ENCODE measurements around the gene KIF21B.
"Not testable (repeated sequence)": the region's sequence is repeated elsewhere in the genome, so short reads cannot be mapped to it uniquely, and the experiment has no call there.

KIF21B gene

DNA sequence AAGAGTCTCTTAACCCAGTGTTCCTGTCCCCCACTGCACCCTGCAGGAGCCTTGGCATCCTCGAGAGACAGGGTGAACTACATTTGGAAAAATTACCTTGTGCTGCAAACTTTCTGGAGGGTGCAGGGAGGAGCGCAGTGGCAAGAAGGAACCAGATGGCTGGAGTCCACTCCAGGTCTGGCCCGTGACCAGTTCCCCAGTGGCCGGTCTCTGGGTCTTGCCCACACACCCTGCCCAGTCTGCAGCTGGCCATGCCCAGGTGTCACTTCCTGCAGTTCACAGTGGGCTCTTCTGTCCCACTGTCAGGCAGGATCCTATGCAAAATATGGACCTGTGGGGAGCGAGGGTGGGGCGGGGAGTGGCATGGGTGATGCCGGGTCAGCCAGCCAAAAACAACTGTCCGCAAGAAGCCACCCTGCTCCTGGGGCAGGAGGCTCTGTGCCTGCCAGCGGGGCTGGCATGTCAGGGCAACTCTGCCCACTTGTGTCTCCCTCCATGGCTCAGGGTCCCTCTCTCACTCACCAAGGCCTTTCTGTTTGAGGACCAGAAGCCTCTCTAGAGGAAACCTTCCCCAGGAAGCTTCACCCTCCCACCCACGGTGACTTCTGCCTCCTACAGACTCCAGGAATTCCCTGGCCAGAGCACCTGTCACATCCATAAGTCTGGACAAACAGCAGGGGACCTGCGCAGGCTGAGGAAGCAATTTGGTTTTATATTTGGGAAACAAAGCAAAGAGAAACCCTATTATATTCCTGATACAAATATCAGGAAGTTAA lies 55.6 kb downstream of the KIF21B start:
- Mint-ChIP-seq H3K4me1 (ENCODE audit: low read depth) (peaks cover 25% of the 10 kb centered on the region), H3K27me3 (no peaks in the 10 kb centered on the region), H3K36me3 (ENCODE audit: low read depth) (peaks cover 19% of the 10 kb centered on the region), H3K9me3 (no peaks in the 10 kb centered on the region), H3K4me3 (no peak overlapping the region), H3K27ac (no peak overlapping the region)

DNA sequence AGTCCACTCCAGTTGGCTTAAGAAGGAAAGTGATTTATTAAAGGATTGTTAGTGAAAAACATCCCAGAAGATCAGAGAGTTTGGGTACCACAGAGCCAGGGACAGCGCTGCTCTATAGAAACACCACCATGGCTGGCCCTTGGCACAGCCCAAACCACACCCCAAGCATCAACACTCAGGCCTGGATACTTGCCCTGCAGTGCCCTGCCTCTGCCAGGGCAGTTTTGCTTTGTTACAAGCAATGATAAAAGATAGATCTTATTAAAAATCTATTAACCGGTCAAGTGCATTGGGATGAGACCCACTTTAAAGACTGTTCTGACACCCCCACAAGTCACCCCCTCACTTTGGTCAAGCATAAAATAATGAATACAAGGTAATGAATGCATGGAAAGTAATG lies 56.6 kb downstream of the KIF21B start:
- H3K9me3 Mint-ChIP-seq = no peaks in the 10 kb centered on the region
- peaks cover 25% of the 10 kb centered on the region for H3K4me1 Mint-ChIP-seq (ENCODE audit: low read depth)
- peaks cover 19% of the 10 kb centered on the region for H3K36me3 Mint-ChIP-seq (ENCODE audit: low read depth)
- no peak overlapping the region for H3K27ac Mint-ChIP-seq
- no peak overlapping the region for H3K4me3 Mint-ChIP-seq
- no peaks in the 10 kb centered on the region for H3K27me3 Mint-ChIP-seq

DNA sequence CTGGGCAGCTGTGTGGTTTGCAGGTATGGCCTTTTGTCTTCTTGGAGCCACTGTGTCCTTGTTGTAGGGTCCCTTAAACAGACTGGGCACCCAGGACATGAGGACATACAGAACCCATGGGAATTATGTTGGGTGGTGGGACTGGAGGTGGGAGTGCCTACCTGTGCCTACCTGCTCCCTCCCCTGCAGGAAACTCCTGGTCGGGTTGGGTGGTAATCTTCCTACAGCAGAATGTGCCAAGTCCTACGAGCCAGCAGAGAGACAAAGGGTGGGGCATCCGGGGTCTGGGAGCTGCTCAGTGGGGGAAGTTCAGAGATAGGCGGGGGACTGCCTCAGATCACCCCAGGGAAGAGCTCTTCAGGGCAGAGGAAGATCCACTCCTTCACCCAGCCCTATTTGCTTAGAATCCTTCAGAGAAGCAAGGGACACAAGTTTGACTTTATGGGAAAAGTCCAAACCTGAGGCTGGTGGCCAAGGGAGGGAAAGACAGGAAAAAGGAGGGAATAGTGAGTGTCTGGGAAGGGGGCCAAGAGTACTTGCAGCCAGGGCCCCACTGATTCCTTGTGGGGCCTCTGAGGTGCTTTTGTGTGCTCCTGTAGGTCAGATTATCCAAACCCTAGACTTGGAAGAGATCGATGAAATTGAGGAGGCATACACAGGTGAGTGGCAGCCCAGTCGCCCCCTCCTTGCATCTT lies 58.3 kb downstream of the KIF21B start:
- Mint-ChIP-seq H3K36me3 (ENCODE audit: low read depth) (peaks cover 7% of the 10 kb centered on the region), H3K27ac (no peak overlapping the region), H3K27me3 (no peaks in the 10 kb centered on the region), H3K9me3 (no peaks in the 10 kb centered on the region), H3K4me1 (ENCODE audit: low read depth) (peaks cover 11% of the 10 kb centered on the region), H3K4me3 (no peak overlapping the region)

DNA sequence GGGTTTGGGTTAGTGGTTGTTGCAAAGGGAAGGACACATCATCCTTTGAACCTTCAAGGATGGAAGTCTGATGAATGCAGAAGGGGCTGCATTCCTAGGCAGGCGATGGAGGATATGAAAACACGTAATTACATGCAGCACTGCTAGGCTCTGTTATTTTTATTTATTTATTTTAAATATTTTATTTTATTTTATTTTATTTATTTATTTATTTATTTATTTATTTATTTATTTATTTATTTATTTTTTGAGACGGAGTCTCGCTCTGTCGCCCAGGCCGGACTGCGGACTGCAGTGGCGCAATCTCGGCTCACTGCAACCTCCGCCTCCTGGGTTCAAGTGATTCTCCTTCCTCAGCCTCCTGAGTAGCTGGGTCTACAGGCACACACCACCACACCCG lies 59.6 kb downstream of the KIF21B start:
- H3K27me3 Mint-ChIP-seq; H3K36me3 Mint-ChIP-seq (ENCODE audit: low read depth); H3K27ac Mint-ChIP-seq; H3K4me3 Mint-ChIP-seq; H3K4me1 Mint-ChIP-seq (ENCODE audit: low read depth); H3K9me3 Mint-ChIP-seq: not testable (repeated sequence)

DNA sequence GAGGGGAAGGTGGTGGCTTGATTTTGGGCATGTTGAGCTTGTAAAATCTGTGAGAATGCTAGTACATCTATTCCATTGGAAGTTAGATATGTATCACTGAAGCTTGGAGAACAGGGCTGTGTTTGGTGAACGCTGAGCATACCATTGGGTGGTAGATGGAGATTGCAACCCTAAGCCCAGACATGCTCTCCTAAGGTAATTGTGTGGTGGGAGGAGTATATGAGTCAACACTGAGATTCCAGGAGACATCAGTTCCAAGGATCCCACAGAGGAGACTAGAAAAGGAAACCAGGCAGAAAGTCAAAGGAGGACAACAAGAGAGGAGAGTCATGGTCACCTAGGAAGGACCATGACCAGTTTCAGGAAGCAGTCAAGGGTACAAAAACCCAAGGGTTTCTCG lies 60.4 kb downstream of the KIF21B start:
- Mint-ChIP-seq H3K4me3 (no peak overlapping the region), H3K36me3 (ENCODE audit: low read depth) (no peaks in the 10 kb centered on the region), H3K27ac (no peak overlapping the region), H3K9me3 (no peaks in the 10 kb centered on the region), H3K27me3 (no peaks in the 10 kb centered on the region), H3K4me1 (ENCODE audit: low read depth) (no peaks in the 10 kb centered on the region)

GRCh38 chr1:200962631-200963030 lies 60.9 kb downstream of the KIF21B start:
- Mint-ChIP-seq H3K9me3 (no peaks in the 10 kb centered on the region), H3K4me3 (no peak overlapping the region), H3K27ac (no peak overlapping the region), H3K36me3 (ENCODE audit: low read depth) (no peaks in the 10 kb centered on the region), H3K27me3 (no peaks in the 10 kb centered on the region), H3K4me1 (ENCODE audit: low read depth) (no peaks in the 10 kb centered on the region)

GRCh38 chr1:200962151-200962550 lies 61.4 kb downstream of the KIF21B start:
- not testable (repeated sequence) for H3K36me3 Mint-ChIP-seq (ENCODE audit: low read depth); H3K27ac Mint-ChIP-seq; H3K4me3 Mint-ChIP-seq; H3K27me3 Mint-ChIP-seq; H3K4me1 Mint-ChIP-seq (ENCODE audit: low read depth); H3K9me3 Mint-ChIP-seq

DNA sequence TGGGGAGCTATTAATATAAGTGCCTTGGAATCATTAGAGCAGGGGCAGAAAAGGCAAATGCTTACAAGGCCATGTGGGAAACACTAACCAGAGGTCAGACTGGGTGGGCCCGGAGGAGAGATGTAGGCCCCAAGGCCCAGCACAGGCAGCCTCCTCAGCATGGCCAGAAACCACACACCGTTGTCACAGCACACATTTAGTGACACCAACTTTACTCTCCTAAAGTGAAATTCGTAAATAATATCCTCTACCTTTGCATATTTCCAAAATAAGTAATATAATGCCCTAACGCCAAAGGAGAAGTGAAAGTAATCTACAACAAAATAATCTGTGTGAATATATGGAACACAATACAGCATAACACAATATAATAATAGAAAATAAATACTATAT lies 62.6 kb downstream of the KIF21B start:
- no peak overlapping the region for H3K4me3 Mint-ChIP-seq
- H3K9me3 Mint-ChIP-seq = no peaks in the 10 kb centered on the region
- H3K4me1 Mint-ChIP-seq (ENCODE audit: low read depth) = no peaks in the 10 kb centered on the region
- H3K27ac Mint-ChIP-seq = no peak overlapping the region
- H3K36me3 Mint-ChIP-seq (ENCODE audit: low read depth) = no peaks in the 10 kb centered on the region
- H3K27me3 Mint-ChIP-seq = no peaks in the 10 kb centered on the region

- H3K27me3 Mint-ChIP-seq = peaks cover 3% of the 10 kb centered on the region
- H3K4me1 Mint-ChIP-seq (ENCODE audit: low read depth) = no peaks in the 10 kb centered on the region
- H3K4me3 Mint-ChIP-seq = no peak overlapping the region
- no peaks in the 10 kb centered on the region for H3K9me3 Mint-ChIP-seq
- no peak overlapping the region for H3K27ac Mint-ChIP-seq
- no peaks in the 10 kb centered on the region for H3K36me3 Mint-ChIP-seq (ENCODE audit: low read depth)
Observed at GRCh38 chr1:200960236-200960947, 63.1 kb downstream of the KIF21B start.

DNA sequence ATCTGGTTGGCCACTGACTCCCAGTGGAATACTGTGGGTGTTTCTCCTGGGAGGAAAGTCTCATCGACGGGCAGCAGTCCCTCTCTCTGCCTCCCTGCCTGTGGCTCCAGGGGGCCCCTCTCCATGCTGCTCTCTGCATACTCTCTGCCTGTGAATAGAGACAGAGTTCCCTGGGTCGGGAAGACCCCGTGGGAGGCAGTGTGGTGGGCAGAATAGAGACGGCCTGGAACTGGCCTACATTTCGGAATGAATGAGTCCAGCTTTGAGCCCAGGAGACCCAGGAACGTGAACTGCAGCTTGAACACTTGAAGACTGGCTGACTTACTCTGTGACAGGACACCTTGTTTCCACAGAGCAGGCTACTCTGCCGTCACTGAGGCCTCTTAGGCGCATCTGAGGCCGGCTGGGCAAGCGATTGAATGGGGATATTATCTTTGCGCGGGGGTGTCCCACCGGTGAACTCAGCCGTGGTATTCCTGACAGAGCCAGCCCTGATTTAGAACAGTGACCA lies 64.0 kb downstream of the KIF21B start:
- peaks cover 4% of the 10 kb centered on the region for H3K27me3 Mint-ChIP-seq
- H3K4me3 Mint-ChIP-seq = no peak overlapping the region

DNA sequence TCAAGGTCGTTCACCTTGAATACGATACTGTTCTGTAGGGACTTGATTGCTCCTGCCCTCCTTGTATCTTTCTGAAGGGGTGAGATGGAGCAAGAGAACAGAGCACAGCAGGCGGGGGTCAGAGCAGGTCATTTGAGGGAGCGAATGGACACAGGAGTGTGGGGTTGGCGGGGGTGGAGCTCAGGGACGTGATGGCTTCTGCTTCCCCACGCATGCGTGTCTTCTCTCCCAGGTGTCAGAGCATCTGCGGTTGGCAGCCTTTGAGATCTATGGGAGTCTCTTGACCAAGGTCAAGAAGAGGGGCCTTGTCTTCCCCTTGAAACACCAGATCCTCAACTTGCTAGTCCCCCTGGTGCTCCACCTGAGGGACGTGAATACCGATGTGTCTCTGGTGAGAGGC lies 64.9 kb downstream of the KIF21B start:
- H3K9me3 Mint-ChIP-seq = no peaks in the 10 kb centered on the region
- peaks cover 6% of the 10 kb centered on the region for H3K27me3 Mint-ChIP-seq
- H3K27ac Mint-ChIP-seq = no peak overlapping the region
- H3K36me3 Mint-ChIP-seq (ENCODE audit: low read depth) = no peaks in the 10 kb centered on the region
- H3K4me1 Mint-ChIP-seq (ENCODE audit: low read depth) = no peaks in the 10 kb centered on the region
- no peak overlapping the region for H3K4me3 Mint-ChIP-seq

More for the DNA sequence above, 64.0 kb downstream of the KIF21B start:
- H3K9me3 Mint-ChIP-seq = no peaks in the 10 kb centered on the region
- no peaks in the 10 kb centered on the region for H3K4me1 Mint-ChIP-seq (ENCODE audit: low read depth)
- no peaks in the 10 kb centered on the region for H3K36me3 Mint-ChIP-seq (ENCODE audit: low read depth)
- H3K27ac Mint-ChIP-seq = no peak overlapping the region

- no peak overlapping the region for H3K27ac Mint-ChIP-seq
- H3K36me3 Mint-ChIP-seq (ENCODE audit: low read depth) = no peaks in the 10 kb centered on the region
- peaks cover 6% of the 10 kb centered on the region for H3K27me3 Mint-ChIP-seq
- no peak overlapping the region for H3K4me3 Mint-ChIP-seq
- no peaks in the 10 kb centered on the region for H3K4me1 Mint-ChIP-seq (ENCODE audit: low read depth)
- no peaks in the 10 kb centered on the region for H3K9me3 Mint-ChIP-seq
Observed at GRCh38 chr1:200954434-200954833, 69.1 kb downstream of the KIF21B start.

DNA sequence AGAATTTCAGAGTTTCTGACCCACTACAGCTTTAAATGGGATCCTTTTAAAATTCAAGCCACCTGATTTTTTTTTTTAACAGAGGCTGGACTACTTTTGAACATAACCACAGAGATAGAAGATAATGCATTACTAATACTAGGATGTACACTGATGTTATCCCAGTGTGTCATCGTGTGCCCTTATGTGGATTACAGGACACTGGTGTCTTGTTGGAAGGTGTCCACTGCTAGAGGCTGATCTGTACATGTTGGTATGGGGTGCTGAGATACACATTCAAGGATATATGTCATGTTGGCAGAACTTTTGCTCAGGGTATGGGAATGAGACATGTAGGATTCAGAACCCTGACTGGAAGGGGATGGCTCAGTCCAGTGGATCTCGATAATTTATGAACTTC lies 72.5 kb downstream of the KIF21B start:
- Mint-ChIP-seq H3K36me3 (ENCODE audit: low read depth) (no peaks in the 10 kb centered on the region), H3K27ac (no peak overlapping the region), H3K4me3 (no peak overlapping the region), H3K9me3 (peaks cover 5% of the 10 kb centered on the region), H3K27me3 (peaks cover 6% of the 10 kb centered on the region), H3K4me1 (ENCODE audit: low read depth) (no peaks in the 10 kb centered on the region)

GRCh38 chr1:200949626-200950025 lies 73.9 kb downstream of the KIF21B start:
- H3K36me3 Mint-ChIP-seq (ENCODE audit: low read depth) = no peaks in the 10 kb centered on the region
- H3K9me3 Mint-ChIP-seq = peaks cover 5% of the 10 kb centered on the region
- no peak overlapping the region for H3K27ac Mint-ChIP-seq
- H3K4me3 Mint-ChIP-seq = no peak overlapping the region
- H3K27me3 Mint-ChIP-seq = peaks cover 7% of the 10 kb centered on the region
- H3K4me1 Mint-ChIP-seq (ENCODE audit: low read depth) = no peaks in the 10 kb centered on the region

DNA sequence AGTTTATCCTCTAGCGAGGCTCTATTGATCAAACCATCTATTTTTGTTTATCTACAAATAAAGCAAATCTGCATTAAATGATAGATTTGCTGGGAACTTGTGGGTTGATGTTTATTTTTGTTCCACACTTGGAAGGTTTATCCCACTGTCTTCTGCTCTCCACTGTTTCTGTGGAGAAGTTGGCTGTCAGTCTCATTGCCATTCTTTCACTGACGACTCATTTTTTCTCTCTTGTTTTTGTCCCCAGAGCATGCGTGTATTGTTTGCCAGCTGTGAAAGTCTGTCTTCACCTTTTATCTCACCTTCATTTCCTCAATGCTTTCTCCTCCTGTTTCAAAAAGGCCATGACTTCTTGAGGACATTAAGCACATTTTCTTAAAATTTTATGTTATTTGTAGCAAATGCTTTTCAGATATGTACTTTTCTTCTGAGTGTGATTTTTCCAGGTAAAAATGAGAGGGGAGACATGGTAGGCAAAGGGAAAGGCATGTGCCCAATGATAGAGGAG lies 76.4 kb downstream of the KIF21B start:
- H3K9me3 Mint-ChIP-seq = peaks cover 9% of the 10 kb centered on the region
- H3K4me1 Mint-ChIP-seq (ENCODE audit: low read depth) = no peaks in the 10 kb centered on the region
- H3K27ac Mint-ChIP-seq = no peak overlapping the region
- H3K36me3 Mint-ChIP-seq (ENCODE audit: low read depth) = peaks cover 7% of the 10 kb centered on the region
- H3K4me3 Mint-ChIP-seq = no peak overlapping the region
- peaks cover 4% of the 10 kb centered on the region for H3K27me3 Mint-ChIP-seq
